GM21786 (cell line): Measurements from ENCODE around the gene TBX18.

ENCODE experiments used
- ATAC-seq: cut with Tn5 transposase; IDR thresholded peaks from one replicate; pipeline ENCODE4 v1.9.1; 2021; ENCODE audit not compliant: unreplicated experiment

Gene TBX18

DNA sequence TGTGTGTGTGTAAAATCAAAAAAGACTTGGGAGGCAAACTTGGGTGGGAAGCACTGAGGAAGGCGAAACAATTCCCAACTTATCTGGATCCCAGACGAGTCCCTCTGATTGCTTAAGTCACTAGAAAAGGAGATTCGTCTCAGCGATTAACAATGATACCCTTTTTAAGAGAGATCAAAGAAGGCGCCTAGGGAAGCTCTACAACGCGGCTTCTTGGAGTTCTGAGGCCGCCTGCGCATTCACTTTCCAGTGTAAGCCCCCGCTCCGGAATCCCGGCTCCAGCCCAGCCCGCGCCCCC lies 8.7 kb upstream of the TBX18 start:
- no peak for ATAC-seq

DNA sequence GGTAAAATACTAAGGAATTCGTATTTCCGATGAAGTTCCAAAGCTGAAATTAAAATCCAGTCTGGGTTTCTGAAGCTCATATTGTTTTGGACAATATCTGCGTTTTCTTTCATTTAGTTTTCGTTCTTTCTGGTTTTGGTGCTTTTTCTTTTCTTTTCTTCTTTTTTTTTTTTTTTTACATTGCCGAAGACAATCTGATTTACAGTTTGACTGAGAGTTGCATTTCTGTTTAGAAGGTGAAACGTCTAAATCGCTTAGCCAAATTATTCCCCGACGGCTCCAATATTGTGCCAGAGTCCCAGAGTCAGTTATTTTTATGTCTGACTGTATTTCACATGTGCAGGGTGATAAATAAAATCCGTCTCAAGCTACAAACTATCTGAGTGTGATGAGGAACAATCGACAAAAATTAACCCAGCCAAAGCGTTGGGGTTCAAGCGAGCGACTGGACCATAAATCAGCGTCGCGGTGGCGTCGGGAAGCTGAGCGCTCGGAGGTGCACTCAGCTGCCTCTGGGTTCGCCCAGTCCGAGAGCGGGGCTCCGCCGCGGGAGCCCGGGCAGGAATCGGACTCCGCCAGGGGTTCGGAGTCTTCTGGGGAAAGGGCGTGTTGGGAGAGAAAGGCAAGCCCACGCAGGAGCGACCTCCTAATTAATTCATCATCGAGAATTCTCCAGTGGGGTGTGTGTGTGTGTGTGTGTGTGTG lies 8.2 kb upstream of the TBX18 start:
- ATAC-seq: no peak

DNA sequence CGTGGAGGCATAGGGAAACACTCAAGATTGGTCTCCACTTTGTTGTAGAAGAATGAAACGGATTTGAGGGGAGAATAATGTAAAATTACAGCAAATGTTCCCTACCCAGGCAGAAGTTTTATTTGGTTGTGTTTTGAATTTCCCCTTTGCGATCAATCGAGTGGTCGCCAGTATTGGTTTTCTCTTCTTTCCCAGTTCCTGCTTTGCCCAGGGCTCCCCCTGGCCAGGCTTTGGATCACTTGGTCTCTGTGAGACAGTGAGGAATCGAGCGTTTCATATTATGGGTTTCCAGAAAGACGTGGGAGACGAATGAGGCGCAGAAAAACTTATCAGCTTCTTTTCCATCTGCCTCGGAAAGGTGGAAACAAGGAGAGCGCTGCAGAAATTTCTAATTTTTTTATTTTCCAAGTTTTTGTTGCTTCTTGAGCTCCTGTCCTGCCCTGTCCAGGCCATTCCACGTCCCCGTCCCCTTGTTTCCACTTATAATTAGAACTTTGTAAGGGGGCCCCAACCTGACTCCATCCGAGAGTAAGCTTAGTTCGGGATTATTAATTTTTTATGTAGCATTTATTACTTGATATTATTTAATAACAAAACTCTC lies 7.5 kb upstream of the TBX18 start:
- ATAC-seq: no peak

DNA sequence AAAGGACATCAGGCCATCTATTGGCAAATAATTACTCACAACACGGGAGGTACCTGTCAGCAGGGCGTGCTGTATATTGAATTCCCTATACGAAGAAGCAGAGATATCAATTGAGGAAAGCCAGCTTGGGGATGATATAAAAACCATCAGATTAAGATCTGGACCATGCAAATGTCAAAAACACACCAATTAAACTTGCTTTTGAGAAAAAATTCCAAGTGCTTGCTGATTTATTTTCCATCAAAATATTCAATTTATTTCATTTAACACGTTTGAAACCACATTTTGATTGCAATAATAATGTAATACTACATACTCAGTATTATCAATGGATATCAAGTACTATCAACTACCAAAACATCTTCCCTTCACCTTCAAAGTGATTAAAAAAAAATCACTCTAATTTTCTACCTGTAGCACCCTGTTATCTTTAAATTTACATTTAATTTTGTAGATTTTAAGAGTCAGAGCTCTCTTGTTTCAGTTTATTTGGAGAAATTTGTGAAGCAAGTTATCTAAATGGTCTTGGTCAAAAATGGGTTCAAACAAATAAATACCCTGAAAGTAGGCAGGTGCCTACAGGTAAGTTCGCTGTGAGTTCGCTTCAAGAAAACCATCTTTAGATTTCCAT lies 6.8 kb upstream of the TBX18 start:
- ATAC-seq: no peak

DNA sequence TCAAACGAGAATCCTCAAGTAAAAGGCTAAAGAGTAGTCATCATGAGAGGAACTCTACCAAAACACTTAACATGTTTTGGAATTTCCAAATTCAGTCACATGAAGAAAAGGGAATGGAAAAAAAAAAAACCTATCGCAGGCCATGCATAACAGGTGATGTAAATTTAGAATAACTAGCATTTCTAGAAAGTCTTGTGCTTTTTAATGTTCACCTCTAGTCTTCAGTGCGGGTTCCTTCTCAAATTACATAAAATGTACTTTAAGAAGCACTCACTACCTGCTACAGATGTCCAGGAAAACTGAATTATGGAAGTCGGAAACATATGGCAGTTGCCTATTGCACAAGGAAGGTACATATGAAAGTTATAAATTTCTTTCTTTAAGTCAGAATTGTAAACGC lies 6.1 kb upstream of the TBX18 start:
- ATAC-seq: no peak

DNA sequence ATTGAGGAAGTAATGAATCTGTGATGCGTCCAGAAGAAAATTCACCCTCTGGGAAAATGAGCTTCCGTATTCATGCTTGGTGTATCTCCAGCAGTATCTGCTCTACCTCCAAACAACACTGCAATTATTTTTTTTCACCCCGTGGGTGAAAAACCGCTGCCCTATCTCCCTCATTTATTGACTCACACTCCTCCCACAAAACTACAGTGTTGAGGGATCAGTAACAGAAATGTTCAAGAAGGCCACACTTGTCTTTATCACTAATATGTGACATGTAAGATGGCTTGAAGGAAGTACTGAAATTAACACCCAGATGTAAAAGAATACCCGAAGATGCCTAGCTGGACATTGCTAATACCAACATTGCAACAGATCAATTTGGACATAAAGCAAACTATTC lies 4.9 kb upstream of the TBX18 start:
- no peak for ATAC-seq

DNA sequence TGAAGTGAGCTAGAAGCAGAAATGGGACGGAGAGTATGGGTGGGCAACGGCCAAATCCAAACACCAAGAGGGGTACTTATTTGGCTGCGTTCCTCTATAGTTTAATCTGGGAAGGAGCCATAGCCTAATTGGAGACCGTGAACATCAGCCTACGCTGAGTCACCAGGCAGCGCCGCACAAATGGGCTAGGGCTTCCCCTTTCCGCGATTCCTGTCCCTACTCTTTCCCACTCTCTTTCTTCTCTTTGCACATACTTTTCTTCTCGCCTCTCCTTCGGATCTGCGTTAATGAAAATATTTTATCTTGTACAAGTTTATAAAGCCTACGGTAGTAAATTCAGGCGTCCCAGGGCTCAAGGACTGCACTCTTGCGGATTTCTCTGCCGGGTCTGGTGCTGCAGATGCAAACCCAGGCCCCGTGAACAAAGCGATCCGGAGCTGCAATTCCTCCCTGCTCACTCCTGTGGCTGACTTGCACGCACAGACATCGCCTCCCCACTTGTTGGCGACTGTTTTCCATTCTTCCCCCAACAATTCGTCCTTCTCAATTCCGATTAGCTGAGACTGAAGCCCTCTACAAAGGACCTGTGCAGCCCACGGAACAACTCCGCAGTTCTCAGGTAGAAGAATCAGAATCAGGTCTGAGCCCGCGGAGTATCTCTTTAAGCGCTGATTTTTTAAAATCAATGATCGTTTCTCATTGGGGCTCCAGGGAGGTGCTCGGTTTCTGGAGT lies 4.2 kb upstream of the TBX18 start:
- ATAC-seq: no peak

DNA sequence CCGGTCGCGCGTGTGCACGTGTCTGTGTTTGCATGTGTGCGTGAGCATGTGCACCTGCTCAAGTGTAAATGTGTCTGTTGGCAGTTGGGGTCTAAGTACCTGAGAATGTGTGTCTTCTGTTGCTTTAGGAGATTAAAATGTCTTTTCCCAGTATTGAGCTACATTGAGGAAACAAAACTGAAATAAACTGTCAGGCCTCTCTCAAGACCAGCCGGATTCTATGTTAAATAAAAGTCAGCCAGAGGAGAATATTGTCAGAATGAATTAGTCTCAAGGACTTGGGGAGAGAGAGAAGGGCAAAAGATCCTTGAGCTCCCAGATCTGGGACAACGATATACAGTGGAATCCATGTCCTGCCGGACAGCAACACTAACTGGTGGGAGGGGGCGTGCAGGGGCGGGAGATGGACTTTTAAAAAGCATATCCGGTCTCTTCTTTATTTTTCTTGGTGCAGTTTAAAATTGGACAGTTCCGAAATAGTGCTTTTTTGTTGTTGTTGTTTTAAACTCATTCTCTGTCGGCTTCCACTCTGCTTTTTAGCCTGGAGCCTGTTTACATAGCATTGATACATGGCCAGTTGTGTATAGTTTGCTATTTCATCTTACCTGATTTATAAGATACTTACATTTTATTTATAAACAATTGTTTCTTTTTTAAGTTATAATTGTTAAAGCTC lies 3.3 kb upstream of the TBX18 start:
- ATAC-seq: no peak

DNA sequence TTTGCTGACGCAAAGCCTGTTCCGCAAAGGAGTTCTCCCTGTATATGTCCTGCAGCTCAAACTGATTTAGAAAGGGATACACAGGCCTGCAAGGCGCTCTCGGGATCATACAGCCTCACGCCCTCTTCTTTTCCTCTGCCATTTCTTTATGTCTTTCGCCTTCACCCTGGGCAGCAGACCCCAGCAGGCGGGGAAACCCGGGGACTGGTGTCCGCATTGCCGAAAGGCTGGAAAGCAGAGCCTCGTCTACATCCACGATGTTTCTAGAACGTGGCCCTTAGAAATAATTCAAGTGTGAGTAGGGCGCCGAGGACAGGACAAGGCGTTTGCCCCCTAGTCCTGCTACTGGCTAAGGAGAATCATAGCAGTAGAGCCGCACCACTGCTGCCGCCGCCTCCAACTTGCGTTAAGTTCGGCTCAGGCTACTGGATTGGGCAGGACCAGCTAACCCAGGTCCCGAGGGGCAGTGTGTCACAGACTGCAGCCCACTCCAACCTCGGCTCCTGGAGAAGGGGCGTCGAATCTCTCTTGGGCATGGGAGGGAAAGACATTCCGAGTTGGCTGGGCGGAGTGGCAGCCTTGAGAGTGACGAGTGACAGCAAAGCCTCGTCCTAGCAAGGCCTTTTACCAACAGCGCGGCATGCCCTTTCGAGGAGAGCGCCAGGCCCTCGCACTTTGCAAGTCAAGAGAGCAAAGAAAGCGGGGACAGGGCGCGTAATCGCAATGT lies 2.6 kb upstream of the TBX18 start:
- ATAC-seq: no peak

DNA sequence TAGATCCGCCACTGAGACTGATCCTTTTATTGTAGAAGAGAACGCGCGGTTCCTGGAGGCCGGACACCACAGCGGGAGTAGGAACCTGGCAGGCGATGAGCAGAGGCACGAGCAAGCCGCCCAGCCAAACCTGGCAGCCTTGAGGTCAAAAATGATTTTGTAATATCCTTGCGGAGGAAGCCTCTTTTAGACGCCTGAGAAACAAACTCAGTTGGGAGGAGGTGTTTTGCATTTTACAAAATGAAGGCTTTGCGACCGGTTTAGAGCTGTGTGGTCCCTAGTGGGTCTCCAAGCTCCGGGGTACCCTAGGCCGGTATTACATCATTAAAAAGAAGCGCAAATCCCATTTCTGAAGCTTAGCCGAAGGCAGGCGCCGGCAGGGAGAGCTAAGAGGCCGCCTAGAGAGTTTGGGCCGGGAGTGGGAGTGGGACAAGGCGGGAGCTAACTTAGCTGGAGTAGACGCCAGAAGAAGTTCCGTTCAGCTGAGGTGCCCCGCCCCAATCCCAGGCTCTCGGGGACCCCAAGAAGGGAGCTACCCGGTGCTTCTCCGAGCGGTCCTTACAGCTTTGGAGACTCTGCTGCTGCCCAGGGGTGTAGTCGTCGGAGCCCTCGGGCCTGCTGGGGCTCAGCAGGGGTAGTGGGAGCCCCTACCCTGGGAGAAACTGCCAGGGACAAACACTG lies 1.9 kb upstream of the TBX18 start:
- no peak for ATAC-seq

DNA sequence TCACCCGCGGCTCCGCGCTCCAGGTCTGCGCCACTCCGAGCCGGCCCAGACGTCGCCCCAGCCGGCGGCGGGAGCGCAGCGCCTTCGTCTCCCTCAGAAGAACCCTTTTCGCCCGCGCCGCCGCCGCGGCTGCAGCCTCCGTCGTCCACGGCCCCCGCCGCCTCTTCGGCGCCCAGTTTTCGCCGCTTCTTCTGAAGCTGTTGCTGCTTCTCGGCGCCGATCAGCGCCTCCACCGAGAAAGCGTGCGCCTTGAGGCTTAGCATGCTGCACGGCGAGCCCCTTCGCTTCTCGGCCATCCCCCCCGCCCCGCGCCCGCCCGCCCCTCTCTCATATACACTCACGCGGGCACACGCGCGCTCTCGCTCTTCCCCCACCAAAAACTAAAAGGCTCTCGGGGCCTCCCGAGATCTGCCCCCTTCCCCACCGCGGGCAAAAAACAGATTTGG lies 489 bp downstream of the TBX18 start:
- no peak for ATAC-seq

DNA sequence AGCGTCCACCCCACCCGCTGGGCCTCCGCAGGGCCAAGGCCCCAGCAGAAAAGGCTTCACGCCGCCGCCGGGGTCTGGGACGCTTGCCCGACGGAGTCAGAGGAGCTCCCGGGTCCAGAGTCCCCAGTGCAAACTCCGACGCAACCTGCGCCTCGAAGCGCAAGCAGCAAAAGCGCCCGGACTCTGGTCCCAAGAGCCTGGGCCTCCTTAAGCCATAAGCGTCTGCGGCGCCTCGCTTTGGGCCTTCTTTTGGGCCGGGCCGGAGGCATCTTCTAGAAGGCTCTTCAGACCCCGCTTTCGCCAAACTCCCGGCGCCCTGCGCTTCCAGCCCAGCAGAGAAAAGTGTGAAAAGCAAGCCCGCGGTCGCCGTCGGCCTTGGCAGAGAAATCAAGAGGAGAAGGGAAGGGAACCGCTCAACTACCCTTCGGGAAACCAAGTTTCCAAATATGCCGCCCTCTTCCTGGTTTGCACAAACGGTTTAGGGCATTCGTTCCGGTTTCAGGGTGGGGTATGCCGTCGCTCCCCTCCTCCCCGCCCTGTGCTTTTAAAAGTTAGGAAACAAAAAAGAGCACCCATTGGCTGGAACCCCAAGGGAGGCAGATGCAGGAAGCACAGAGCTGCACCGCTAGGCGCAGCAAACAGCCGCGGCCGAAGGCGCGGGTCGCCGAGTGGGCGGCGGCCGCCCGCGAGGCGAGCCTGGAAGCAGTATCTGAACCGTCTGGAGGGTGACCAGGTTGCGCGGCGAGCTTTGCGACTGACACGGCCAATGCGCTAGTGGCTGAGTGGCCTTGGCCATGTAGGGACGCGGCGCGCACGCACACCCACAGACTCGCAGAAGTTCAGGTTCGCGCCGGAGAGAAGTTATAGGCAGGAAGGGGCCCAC lies 1.2 kb downstream of the TBX18 start:
- ATAC-seq: no peak

DNA sequence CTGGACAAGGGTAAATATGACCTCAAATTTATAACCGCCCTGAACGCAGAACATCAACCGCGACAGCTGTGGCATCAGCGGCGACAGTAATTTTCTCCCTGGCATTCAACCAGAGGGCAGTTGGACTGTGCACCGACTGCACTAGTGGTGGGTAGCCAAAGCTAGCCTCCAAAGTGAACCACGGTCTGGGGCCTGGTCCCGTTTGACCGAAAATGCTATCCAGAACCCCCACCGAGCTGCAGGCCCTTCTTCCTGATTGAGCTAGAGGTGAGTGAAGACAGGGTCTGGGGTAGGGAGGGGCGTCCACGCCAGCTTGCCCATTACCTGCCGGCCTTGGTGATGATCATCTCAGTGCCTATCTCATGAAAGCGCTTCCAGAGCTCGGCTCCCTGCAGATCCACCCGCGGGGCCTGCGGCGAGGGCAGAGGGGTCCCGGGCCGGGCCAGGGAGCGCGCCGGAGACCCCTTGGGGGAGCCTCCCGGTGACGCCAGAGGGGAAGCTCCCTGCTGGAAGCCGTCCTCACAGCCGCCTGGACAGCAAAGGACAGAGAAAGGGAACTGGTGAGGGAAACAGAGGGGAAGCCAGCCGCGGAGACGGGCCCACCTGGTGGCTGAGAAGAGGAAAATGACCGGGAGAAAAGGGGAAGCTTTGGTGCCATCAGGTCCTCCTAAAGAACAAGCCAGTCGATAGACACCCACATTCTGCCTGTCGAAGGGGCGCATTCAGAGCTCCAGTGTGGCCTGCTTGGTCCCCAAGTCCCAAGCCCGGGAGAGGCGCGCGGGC lies 2.0 kb downstream of the TBX18 start:
- no peak for ATAC-seq

DNA sequence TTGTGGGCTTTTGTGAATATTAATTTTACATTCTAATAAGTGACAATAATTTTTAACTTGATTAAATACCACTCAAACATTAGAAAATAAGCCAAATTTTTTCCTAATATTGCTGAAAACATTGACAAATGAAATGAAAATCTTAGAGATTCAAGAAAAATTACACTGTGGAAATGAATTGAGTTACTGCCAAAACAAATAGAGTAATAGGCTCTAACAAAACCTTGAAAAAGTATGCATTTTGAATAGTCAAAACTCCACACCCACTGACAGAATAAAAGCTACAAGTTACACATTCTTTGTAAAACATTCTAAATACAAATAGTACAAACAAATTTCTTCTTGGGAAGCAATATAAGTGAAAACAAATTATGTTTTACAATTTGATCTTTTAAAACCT lies 5.9 kb downstream of the TBX18 start:
- no peak for ATAC-seq

DNA sequence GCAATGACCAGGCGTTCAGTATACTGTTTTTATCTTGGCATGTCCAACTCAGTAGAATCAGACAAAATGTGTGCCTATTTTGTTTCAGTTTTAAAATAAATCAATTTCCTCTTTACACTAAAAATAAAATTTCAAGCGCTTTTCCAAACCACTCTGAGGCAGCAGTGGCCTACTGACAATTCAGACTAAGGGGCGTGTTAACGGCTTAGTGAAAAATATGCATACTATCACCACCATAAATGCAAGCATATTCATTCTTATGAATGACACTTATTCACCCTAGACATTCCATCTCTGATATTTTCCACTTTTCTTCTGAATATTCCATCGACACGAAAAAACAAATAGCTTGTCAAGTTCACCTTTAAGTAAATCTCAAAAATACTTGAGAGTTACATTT lies 7.5 kb downstream of the TBX18 start:
- ATAC-seq: no peak

DNA sequence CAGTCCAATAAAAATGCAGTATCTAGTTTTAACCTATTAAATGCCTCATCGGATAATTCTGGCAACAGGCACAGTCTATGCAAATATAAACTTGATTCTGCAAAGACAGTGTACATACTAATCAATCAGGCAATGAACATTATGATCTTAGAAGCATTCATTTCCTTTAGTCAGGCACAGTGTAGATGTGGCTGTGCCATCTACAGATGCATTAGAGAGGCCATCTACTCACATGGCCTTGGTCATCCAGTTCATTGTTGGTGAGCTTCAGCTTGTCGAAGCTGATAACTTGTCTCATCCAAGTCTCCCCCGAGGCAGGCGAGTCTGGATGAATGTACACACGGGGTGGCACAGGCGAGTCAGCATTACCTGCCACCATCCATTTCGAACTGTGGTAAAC lies 7.9 kb downstream of the TBX18 start:
- ATAC-seq: no peak

DNA sequence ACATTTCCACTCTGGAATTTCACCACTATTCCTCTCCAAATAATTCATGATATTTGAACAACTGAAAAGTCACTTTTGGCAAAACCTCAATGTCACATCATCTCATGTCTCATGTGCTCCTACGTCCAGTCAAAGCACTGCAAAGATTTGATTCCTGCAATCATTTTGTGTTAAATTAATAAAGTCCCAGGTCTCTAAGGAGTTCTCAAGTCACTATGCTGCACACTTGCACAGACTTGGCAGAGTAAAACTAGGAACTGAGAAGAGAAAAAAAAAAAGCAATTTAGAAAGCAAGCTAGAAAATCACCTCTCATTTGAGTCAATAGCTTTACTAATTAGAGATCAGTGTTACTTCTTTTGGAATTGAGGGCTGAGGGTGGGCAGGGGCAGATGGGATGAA lies 11.2 kb downstream of the TBX18 start:
- ATAC-seq: no peak

DNA sequence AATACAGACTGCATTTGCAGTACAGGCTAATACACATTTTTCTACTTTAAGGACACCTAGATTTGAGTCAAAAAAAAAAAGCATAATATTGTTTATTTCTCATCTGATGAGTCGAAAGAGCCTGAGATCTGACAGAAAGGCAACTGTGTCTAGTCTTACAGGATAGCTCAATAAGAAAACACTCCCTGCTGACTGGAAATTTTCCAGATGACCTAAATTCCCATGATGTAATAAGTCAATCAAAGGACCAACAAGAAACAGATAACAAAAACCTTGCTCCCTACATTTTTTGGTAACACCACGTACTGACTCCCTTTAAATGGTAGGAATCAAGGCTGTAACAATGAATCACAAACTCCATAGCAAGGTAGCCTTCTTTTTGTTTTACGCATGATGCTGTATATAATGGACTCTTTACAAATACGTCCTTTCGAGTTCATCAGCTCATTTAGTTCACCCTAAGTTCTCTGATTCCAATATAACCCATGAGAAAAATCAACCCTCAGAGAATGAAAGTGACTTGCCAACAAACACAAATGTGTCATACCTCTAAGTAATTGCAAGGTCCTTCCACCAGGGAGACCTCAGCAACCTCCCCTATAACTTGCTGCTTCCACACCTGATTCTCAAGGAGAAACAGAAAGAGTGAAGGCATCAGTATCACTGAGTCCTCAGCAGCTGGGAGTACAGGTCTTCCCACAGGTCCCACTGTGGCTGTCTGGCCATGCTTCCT lies 12.1 kb downstream of the TBX18 start:
- no peak for ATAC-seq
